ENCODE measurements around the gene TTPAL. TPM values are rescaled to one million over a fixed set of nuclear protein-coding genes. Genes with fewer than 3 reads are reported as not detected.

TTPAL gene
- total RNA-seq, 1 experiment from 2014 or later, result 10.3 TPM

DNA sequence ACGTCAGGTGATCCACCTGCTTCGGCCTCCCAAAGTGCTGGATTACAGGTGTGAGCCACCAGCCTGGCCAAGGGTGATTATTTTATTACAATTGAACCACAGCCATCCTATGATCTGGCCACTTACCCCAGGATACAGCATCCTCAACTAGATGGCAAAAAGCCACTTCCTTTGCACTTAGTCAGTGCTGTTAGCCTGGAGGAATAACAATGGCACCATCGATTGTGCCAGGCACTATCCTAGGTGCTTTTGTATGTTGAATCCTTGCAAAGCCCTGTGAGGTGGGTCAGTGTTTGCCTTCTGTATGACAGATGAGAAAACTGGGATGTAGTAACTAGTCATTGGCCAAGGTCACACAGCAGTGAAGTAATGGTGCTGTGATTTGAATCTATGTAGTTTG lies 11.2 kb upstream of the TTPAL start:
- POLR2A ChIA-PET, result no interaction called here
- H3K4me1 Mint-ChIP-seq, result peaks cover 16% of the 10 kb centered on the region
- H3K27ac Mint-ChIP-seq, result no peak overlapping the region
- H3K4me3 Mint-ChIP-seq, result no peak overlapping the region
- CTCF ChIA-PET, result no interaction called here
- DNase-seq (ENCODE audit: low spot score) (no peak), ATAC-seq (no peak)
- H3K36me3 Mint-ChIP-seq, result no peaks in the 10 kb centered on the region
- H3K27me3 Mint-ChIP-seq (ENCODE audit: low read depth), result no peaks in the 10 kb centered on the region; the same call in 1 of the 2 replicates
- H3K9me3 Mint-ChIP-seq, result no peaks in the 10 kb centered on the region
- TF ChIP-seq ZNF396 (CRISPR knock-in tag; IDR thresholded peaks at IDR 0.05; ENCODE audit: borderline replicate concordance) (no peak), MXD4 (CRISPR knock-in tag; IDR thresholded peaks at IDR 0.05; ENCODE audit: borderline replicate concordance) (no peak), FOXK1 (CRISPR knock-in tag; IDR thresholded peaks at IDR 0.05) (no peak), PRDM15 (CRISPR knock-in tag; IDR thresholded peaks at IDR 0.05) (no peak), TP53 (CRISPR knock-in tag; IDR thresholded peaks at IDR 0.05) (no peak)

GRCh38 chr20:44465001-44465560 lies 10.6 kb upstream of the TTPAL start:
- Mint-ChIP-seq H3K27me3 (ENCODE audit: low read depth) (no peaks in the 10 kb centered on the region; the same call in 1 of the 2 replicates), H3K27ac (no peak overlapping the region), H3K4me3 (no peak overlapping the region), H3K36me3 (no peaks in the 10 kb centered on the region), H3K9me3 (no peaks in the 10 kb centered on the region), H3K4me1 (peaks cover 16% of the 10 kb centered on the region)
- DNase-seq (ENCODE audit: low spot score) (no peak), ATAC-seq (no peak)
- TF ChIP-seq RORB (CRISPR knock-in tag; IDR thresholded peaks at IDR 0.05) (no peak), TEAD1 (CRISPR knock-in tag; IDR thresholded peaks at IDR 0.05) (no peak), JAZF1 (CRISPR knock-in tag; IDR thresholded peaks at IDR 0.05) (no peak)
- ChIA-PET POLR2A (no interaction called here), CTCF (no interaction called here)

GRCh38 chr20:44467289-44467883 lies 8.3 kb upstream of the TTPAL start:
- TF ChIP-seq RELA (CRISPR knock-in tag; IDR thresholded peaks at IDR 0.05; ENCODE audit: borderline replicate concordance) (no peak), SMAD3 (CRISPR knock-in tag; IDR thresholded peaks at IDR 0.05; ENCODE audit: borderline replicate concordance) (no peak), ZNF416 (CRISPR knock-in tag; IDR thresholded peaks at IDR 0.05) (no peak), OVOL2 (CRISPR knock-in tag; IDR thresholded peaks at IDR 0.05; ENCODE audit: borderline replicate concordance) (no peak), NFATC4 (CRISPR knock-in tag; IDR thresholded peaks at IDR 0.05) (no peak), PRDM15 (CRISPR knock-in tag; IDR thresholded peaks at IDR 0.05) (peak; percentile 96), ZBTB43 (CRISPR knock-in tag; IDR thresholded peaks at IDR 0.05) (no peak)
- H3K36me3 Mint-ChIP-seq, result no peaks in the 10 kb centered on the region
- ATAC-seq, result peak; percentile 74
- DNase-seq (ENCODE audit: low spot score), result peak; percentile 21
- H3K4me1 Mint-ChIP-seq, result peaks cover 5% of the 10 kb centered on the region; the same call in 1 of the 2 replicates
- ChIA-PET POLR2A (no interaction called here), CTCF (interaction anchor here (1.1 kb wide), 1 partner anchor 143 kb away, joined by 3 read pairs; no protein-coding TSS in a partner anchor)
- H3K27me3 Mint-ChIP-seq (ENCODE audit: low read depth), result no peaks in the 10 kb centered on the region; the same call in 1 of the 2 replicates
- H3K27ac Mint-ChIP-seq, result no peak overlapping the region
- no peak overlapping the region for H3K4me3 Mint-ChIP-seq
- no peaks in the 10 kb centered on the region for H3K9me3 Mint-ChIP-seq
